Liver (tissue), 3 donors: ENCODE measurements around the gene SEPTIN3.

ENCODE experiments used
- CTCF ChIP-seq: fragments of 150-350 bp; IDR thresholded peaks from 2 replicates; pipeline ENCODE4 v1.5.1; 2017; ENCODE audit warnings: improper control_type of control experiment, low read depth, low read length; ENCODE audit not compliant: missing input control
- EGR1 ChIP-seq, 2 donors: IDR thresholded peaks; 2 replicates each; pipeline ENCODE4 v1.6.1; 2016 to 2018; ENCODE audit warnings: antibody characterized with exemption in 2 of 2, low read depth in 2 of 2
- MAX ChIP-seq: IDR thresholded peaks from 2 replicates; pipeline ENCODE4 v1.6.1; 2016; ENCODE audit warnings: antibody characterized with exemption
- SP1 ChIP-seq: IDR thresholded peaks from 2 replicates; pipeline ENCODE4 v1.6.1; 2018; ENCODE audit warnings: antibody characterized with exemption, mild to moderate bottlenecking
- TAF1 ChIP-seq: conservative IDR thresholded peaks from 2 replicates; pipeline ENCODE4 v1.6.1; 2016; ENCODE audit warnings: antibody characterized with exemption, mild to moderate bottlenecking
- ZBTB33 ChIP-seq: IDR thresholded peaks from 2 replicates; pipeline ENCODE4 v1.6.1; 2016; ENCODE audit warnings: antibody characterized with exemption
- TF ChIP-seq, protein P1 (sequence below): IDR thresholded peaks from 2 replicates; pipeline ENCODE4 v1.6.1; 2016; ENCODE audit warnings: antibody characterized with exemption, mild to moderate bottlenecking
- donor health status: healthy.
- donor health status: healthy.

DNA sequence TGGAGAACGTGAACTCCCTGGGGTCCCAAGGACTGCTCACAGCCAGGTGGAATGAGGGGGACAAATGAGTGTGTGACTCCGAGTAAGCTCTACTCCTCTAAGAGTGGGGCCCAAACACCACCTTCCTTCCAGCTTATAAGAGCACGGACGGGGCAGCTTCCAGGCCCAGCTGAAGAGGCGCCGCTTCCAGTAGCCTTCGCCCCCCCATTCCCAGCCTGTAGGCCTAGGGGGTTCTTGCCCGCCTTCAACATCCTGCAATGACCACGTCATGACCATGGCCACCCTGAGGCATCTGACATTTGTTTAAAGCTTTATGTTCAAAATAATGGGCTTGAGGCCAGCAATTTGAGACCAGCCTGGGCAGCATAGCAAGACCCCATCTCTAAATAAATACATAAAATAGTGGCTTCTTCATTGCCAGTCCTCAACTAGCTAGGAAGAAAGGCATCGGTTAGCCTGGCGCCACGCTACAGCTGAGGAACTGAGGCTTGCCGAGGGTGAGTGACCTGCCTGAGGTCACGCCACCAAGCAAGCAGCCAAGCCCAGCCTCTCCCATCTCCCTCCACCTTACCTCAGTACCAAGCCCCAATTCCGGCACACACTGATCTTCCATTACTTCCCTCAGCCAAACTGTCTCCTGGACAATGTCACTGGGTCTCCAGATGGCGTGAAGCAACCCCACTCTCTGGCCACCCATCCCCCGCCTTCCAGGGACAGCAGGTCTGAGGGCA, 34.8 kb upstream of the SEPTIN3 start:
- TF ChIP-seq CTCF (no peak), MAX (no peak), EGR1 (IDR thresholded peaks at IDR 0.05; ENCODE audit: low read depth in 2 of 2) (no peak), ZBTB33 (no peak), SP1 (no peak), TAF1 (no peak)
- TF ChIP-seq, protein P1, sequence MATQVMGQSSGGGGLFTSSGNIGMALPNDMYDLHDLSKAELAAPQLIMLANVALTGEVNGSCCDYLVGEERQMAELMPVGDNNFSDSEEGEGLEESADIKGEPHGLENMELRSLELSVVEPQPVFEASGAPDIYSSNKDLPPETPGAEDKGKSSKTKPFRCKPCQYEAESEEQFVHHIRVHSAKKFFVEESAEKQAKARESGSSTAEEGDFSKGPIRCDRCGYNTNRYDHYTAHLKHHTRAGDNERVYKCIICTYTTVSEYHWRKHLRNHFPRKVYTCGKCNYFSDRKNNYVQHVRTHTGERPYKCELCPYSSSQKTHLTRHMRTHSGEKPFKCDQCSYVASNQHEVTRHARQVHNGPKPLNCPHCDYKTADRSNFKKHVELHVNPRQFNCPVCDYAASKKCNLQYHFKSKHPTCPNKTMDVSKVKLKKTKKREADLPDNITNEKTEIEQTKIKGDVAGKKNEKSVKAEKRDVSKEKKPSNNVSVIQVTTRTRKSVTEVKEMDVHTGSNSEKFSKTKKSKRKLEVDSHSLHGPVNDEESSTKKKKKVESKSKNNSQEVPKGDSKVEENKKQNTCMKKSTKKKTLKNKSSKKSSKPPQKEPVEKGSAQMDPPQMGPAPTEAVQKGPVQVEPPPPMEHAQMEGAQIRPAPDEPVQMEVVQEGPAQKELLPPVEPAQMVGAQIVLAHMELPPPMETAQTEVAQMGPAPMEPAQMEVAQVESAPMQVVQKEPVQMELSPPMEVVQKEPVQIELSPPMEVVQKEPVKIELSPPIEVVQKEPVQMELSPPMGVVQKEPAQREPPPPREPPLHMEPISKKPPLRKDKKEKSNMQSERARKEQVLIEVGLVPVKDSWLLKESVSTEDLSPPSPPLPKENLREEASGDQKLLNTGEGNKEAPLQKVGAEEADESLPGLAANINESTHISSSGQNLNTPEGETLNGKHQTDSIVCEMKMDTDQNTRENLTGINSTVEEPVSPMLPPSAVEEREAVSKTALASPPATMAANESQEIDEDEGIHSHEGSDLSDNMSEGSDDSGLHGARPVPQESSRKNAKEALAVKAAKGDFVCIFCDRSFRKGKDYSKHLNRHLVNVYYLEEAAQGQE, result no peak
